SK-N-SH (cell line): ENCODE data around the gene GSE1. TPM values are rescaled to one million over a fixed set of nuclear protein-coding genes. Genes with fewer than 3 reads are reported as not detected.

Experiments
- CTCF ChIA-PET: fragments of 300-600, 350-600 bp; formaldehyde crosslinking; extraction: SDS; loops from one replicate; lab custom pipeline; 2021; lab: Yijun Ruan, JAX
- POLR2A ChIA-PET: fragments of 350-600 bp; sonication (Branson Sonifier 250); formaldehyde crosslinking; extraction: SDS; loops from one replicate; lab custom pipeline; 2020; ENCODE audit warnings: antibody characterized with exemption, inconsistent platforms; lab: Yijun Ruan, JAX
- DNase-seq: peaks from one replicate; pipeline ENCODE4 v3.0.0; 2012
- H2AFZ ChIP-seq: fragments of 200-600 bp; sonication (generic); 2 replicates; pipeline ENCODE4 v1.8.1; 2016; ENCODE audit warnings: antibody characterized with exemption, mild to moderate bottlenecking, low read depth
- H3F3A ChIP-seq: fragments of 200-600 bp; sonication (generic); replicated peaks from 2 replicates; pipeline ENCODE3; 2016; ENCODE audit warnings: antibody characterized with exemption, mild to moderate bottlenecking; ENCODE audit not compliant: insufficient read depth
- H3K27ac ChIP-seq, 2 experiments: fragments of 200-500 bp in 1 of 2; fragments of 200-600 bp in 1 of 2; sonication (Bioruptor generic) in 1 of 2; sonication (generic), shearing (Covaris generic) in 1 of 2; 2 replicates each; pipeline versions ENCODE4 v1.5.1 to v1.6.1; 2014 to 2016; ENCODE audit warnings: low read depth in 2 of 2, inconsistent platforms in 1 of 2, low read length in 1 of 2, mild to moderate bottlenecking in 1 of 2, mixed read lengths in 1 of 2
- H3K27me3 ChIP-seq: fragments of 200-600 bp; sonication (generic), shearing (Covaris generic); 2 replicates; pipeline ENCODE4 v1.6.1; 2016; ENCODE audit warnings: mixed run types; ENCODE audit not compliant: insufficient read depth
- H3K36me3 ChIP-seq, 2 experiments: fragments of 200-500 bp in 1 of 2; fragments of 200-600 bp in 1 of 2; sonication (Bioruptor generic) in 1 of 2; sonication (generic) in 1 of 2; replicated peaks in 1 of 2; 2 replicates each; pipeline versions ENCODE3 to v1.5.1; 2014 to 2016; ENCODE audit warnings: low read length in 1 of 2, mild to moderate bottlenecking in 1 of 2; ENCODE audit not compliant: insufficient read depth in 2 of 2, control insufficient read depth in 1 of 2
- H3K4me1 ChIP-seq, 2 experiments: fragments of 200-500 bp in 1 of 2; fragments of 200-600 bp in 1 of 2; sonication (Bioruptor generic) in 1 of 2; sonication (generic), shearing (Covaris generic) in 1 of 2; 2 replicates each; pipeline versions ENCODE4 v1.5.1 to v1.6.1; 2014 to 2016; ENCODE audit warnings: low read depth in 1 of 2, low read length in 1 of 2, mixed run types in 1 of 2; ENCODE audit not compliant: insufficient read depth in 2 of 2, control insufficient read depth in 1 of 2
- H3K4me2 ChIP-seq: fragments of 200-600 bp; sonication (generic), shearing (Covaris generic); 2 replicates; pipeline ENCODE4 v1.6.1; 2017; ENCODE audit warnings: mixed run types
- H3K4me3 ChIP-seq, 2 experiments: fragments of 200-500 bp in 1 of 2; fragments of 200-600 bp in 1 of 2; sonication (Bioruptor generic) in 1 of 2; sonication (generic), shearing (Covaris generic) in 1 of 2; 2 replicates each; pipeline versions ENCODE4 v1.5.1 to v1.8.1; 2014 to 2016; ENCODE audit warnings: low read depth in 2 of 2, inconsistent platforms in 1 of 2, low read length in 1 of 2, mild to moderate bottlenecking in 1 of 2, mixed read lengths in 1 of 2, moderate library complexity in 1 of 2
- H3K79me2 ChIP-seq: fragments of 200-600 bp; sonication (generic); 2 replicates; pipeline ENCODE4 v1.8.1; 2017; ENCODE audit warnings: mild to moderate bottlenecking; ENCODE audit not compliant: insufficient read depth
- H3K9ac ChIP-seq: fragments of 200-600 bp; sonication (generic); 2 replicates; pipeline ENCODE4 v1.6.1; 2017; ENCODE audit warnings: mixed run types
- H3K9me2 ChIP-seq: fragments of 200-600 bp; sonication (generic); 2 replicates; pipeline ENCODE4 v1.6.1; 2017; ENCODE audit warnings: mixed run types
- H3K9me3 ChIP-seq: fragments of 200-600 bp; sonication (generic); 2 replicates; pipeline ENCODE4 v1.6.1; 2017; ENCODE audit warnings: mixed run types, mild to moderate bottlenecking, moderate library complexity
- H4K20me1 ChIP-seq: fragments of 200-600 bp; sonication (generic); 2 replicates; pipeline ENCODE4 v1.6.1; 2017; ENCODE audit warnings: mild to moderate bottlenecking, mixed run types; ENCODE audit not compliant: insufficient read depth
- CHD2 ChIP-seq: fragments of 150-350 bp; IDR thresholded peaks from 2 replicates; pipeline ENCODE4 v1.6.1; 2018; ENCODE audit warnings: low read length; ENCODE audit not compliant: partially characterized antibody
- EZH2phosphoT487 ChIP-seq: fragments of 200-600 bp; sonication (generic); IDR thresholded peaks from 2 replicates; pipeline ENCODE4 v1.6.1; 2017; ENCODE audit warnings: low read depth, mixed run types, mild to moderate bottlenecking, antibody characterized with exemption, moderate library complexity, borderline replicate concordance
- FOSL2 ChIP-seq: IDR thresholded peaks from 2 replicates; pipeline ENCODE4 v1.4.0; 2012; ENCODE audit warnings: low read depth, mild to moderate bottlenecking, moderate library complexity, borderline replicate concordance
- FOXJ3 ChIP-seq: sonication (generic); formaldehyde crosslinking; IDR thresholded peaks from 2 replicates; pipeline ENCODE4 v1.5.1; 2020; ENCODE audit warnings: mild to moderate bottlenecking, missing genetic modification reagents
- GABPA ChIP-seq: IDR thresholded peaks from 2 replicates; pipeline ENCODE4 v1.4.0; 2012; ENCODE audit warnings: low read depth, mild to moderate bottlenecking
- GATA2 ChIP-seq: sonication (generic); formaldehyde crosslinking; IDR thresholded peaks from 2 replicates; pipeline ENCODE4 v1.5.0; 2020; ENCODE audit warnings: mild to moderate bottlenecking, missing genetic modification reagents
- IRF3 ChIP-seq: fragments of 150-350 bp; IDR thresholded peaks from 2 replicates; pipeline ENCODE4 v1.6.1; 2016; ENCODE audit warnings: mild to moderate bottlenecking, low read depth, low read length
- JUND ChIP-seq: IDR thresholded peaks from 2 replicates; pipeline ENCODE4 v1.4.0; 2012
- MAX ChIP-seq: IDR thresholded peaks from 2 replicates; pipeline ENCODE4 v1.4.0; 2012; ENCODE audit warnings: low read depth
- MXI1 ChIP-seq: IDR thresholded peaks from 2 replicates; pipeline ENCODE4 v1.6.1; 2012; ENCODE audit warnings: mild to moderate bottlenecking, low read depth, low read length, improper control_type of control experiment
- NRF1 ChIP-seq: IDR thresholded peaks from 2 replicates; pipeline ENCODE4 v1.6.1; 2012; ENCODE audit warnings: low read depth, mild to moderate bottlenecking, low read length
- POLR2AphosphoS5 ChIP-seq: IDR thresholded peaks from 2 replicates; pipeline ENCODE4 v1.6.1; 2012; ENCODE audit warnings: low read depth, low read length
- RCOR1 ChIP-seq: fragments of 150-350 bp; IDR thresholded peaks from 2 replicates; pipeline ENCODE4 v1.6.1; 2017; ENCODE audit warnings: antibody characterized with exemption, low read length
- RFX5 ChIP-seq: IDR thresholded peaks from 2 replicates; pipeline ENCODE4 v1.6.1; 2012; ENCODE audit warnings: mild to moderate bottlenecking, improper control_type of control experiment, low read length
- RXRA ChIP-seq: IDR thresholded peaks from 2 replicates; pipeline ENCODE4 v1.4.0; 2012; ENCODE audit warnings: low read depth, mild to moderate bottlenecking, borderline replicate concordance
- SMC3 ChIP-seq: IDR thresholded peaks from 2 replicates; pipeline ENCODE4 v1.6.1; 2012; ENCODE audit warnings: low read depth, low read length, improper control_type of control experiment
- TCF12 ChIP-seq: IDR thresholded peaks from 2 replicates; pipeline ENCODE4 v1.4.0; 2012
- USF1 ChIP-seq: IDR thresholded peaks from 2 replicates; pipeline ENCODE4 v1.4.0; 2012; ENCODE audit warnings: low read depth, borderline replicate concordance
- WGBS: methylation state at CpG from one replicate; pipeline ENCODE4 v1.1.6; 2017; ENCODE audit warnings: low lambda C conversion rate; 5-methylcytosine and 5-hydroxymethylcytosine counted together
- polyA plus RNA-seq, 3 experiments: library from polyadenylated mRNA; depleted of rRNA; stranded (reverse); fragments of >200 nt; gene quantifications; 2 replicates each; pipeline ENCODE4 v1.2.3, GENCODE V29; 2012
- TF ChIP-seq, protein P1 (sequence below): IDR thresholded peaks from 2 replicates; pipeline ENCODE4; 2012

Gene GSE1
- polyA plus RNA-seq, 1 of the 3 experiments (the other 2 are of a cell fraction), result 26.5 TPM

- no peak overlapping the region for H3K4me2 ChIP-seq
- peaks cover 0 to 2% of the 10 kb centered on the region in 2 experiments; a peak in 1 of 4 replicates for H3K4me1 ChIP-seq
- no peak overlapping the region for H3K4me3 ChIP-seq
- CTCF ChIA-PET, result interaction anchor here (0.9 to 1.8 kb wide), 5 partner anchors 12 to 33 kb away, joined by 3 to 7 read pairs (median 4); no protein-coding TSS in a partner anchor
- TF ChIP-seq FOXJ3, result no peak
- no peak for TF ChIP-seq RFX5
- no peak for TF ChIP-seq MXI1
- TF ChIP-seq, protein P1, sequence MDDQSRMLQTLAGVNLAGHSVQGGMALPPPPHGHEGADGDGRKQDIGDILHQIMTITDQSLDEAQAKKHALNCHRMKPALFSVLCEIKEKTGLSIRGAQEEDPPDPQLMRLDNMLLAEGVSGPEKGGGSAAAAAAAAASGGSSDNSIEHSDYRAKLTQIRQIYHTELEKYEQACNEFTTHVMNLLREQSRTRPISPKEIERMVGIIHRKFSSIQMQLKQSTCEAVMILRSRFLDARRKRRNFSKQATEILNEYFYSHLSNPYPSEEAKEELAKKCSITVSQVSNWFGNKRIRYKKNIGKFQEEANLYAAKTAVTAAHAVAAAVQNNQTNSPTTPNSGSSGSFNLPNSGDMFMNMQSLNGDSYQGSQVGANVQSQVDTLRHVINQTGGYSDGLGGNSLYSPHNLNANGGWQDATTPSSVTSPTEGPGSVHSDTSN, result no peak
- no peak for TF ChIP-seq GATA2
- no peak for TF ChIP-seq RXRA
- no peak for TF ChIP-seq POLR2AphosphoS5
- no peak for TF ChIP-seq MAX
- no peak for TF ChIP-seq FOSL2
- TF ChIP-seq SMC3, result no peak
- TF ChIP-seq JUND, result no peak
- TF ChIP-seq USF1, result no peak
- no peak for TF ChIP-seq GABPA
- no peak for TF ChIP-seq NRF1
- TF ChIP-seq EZH2phosphoT487, result no peak
- no peak for TF ChIP-seq TCF12
- no peak for TF ChIP-seq IRF3
- TF ChIP-seq RCOR1, result no peak
- no peak for TF ChIP-seq CHD2
- WGBS, result 92% methylated on average over 9 of the region's 9 CpGs
- no peaks in the 10 kb centered on the region for H3K9me3 ChIP-seq
- peaks cover 6% of the 10 kb centered on the region for H3F3A ChIP-seq
- H3K27ac ChIP-seq, result no peak overlapping the region
- no peak overlapping the region for H2AFZ ChIP-seq
- H3K36me3 ChIP-seq, result no peaks in the 10 kb centered on the region
- no peak for DNase-seq
- no peak overlapping the region for H3K9ac ChIP-seq
- no peaks in the 10 kb centered on the region for H3K27me3 ChIP-seq
- H3K9me2 ChIP-seq, result no peaks in the 10 kb centered on the region
- H3K79me2 ChIP-seq, result peaks cover 17% of the 10 kb centered on the region; the same call in 1 of the 2 replicates
- POLR2A ChIA-PET, result interaction anchor here (0.6 to 1.4 kb wide), 2 partner anchors 13 to 73 kb away, joined by 3 read pairs; no protein-coding TSS in a partner anchor
- no peaks in the 10 kb centered on the region for H4K20me1 ChIP-seq
Measured at GRCh38 chr16:85689950-85690320, 76.8 kb downstream of the GSE1 start.
